Upper lobe of left lung (tissue), 4 donors: Measurements from ENCODE around the gene NTNG2.

ENCODE experiments used
- EP300 ChIP-seq, 4 donors: sonication (generic); formaldehyde crosslinking; IDR thresholded peaks; one replicate each; pipeline ENCODE4 v1.5.1; 2017; ENCODE audit warnings: antibody characterized with exemption in 4 of 4, control low read depth in 2 of 4
- POLR2A ChIP-seq, 4 donors: fragments of 450-650 bp; IDR thresholded peaks; one replicate each; pipeline ENCODE4 v1.5.1; 2016 to 2017; ENCODE audit warnings: antibody characterized with exemption in 4 of 4, mild to moderate bottlenecking in 2 of 4

- TF ChIP-seq EP300 (IDR thresholded peaks at IDR 0.05) (no peak), POLR2A (IDR thresholded peaks at IDR 0.05) (no peak)
These were observed 126.5 kb downstream of the NTNG2 start for GRCh38 chr9:132288361-132288760.
